Calu3 (cell line): ENCODE results near the gene EPHB4. TPM values are rescaled to one million over a fixed set of nuclear protein-coding genes. Genes with fewer than 3 reads are reported as not detected.

Source experiments
- BruUV-seq: library from RNA; stranded (reverse); fragments of 400-500 nt; replicated peaks from 2 replicates; lab custom pipeline; 2021; lab: Mats Ljungman, UMichigan
- CTCF ChIA-PET: fragments of 300-600 bp; sonication (Branson Sonifier 250); formaldehyde crosslinking; loops from one replicate; lab custom pipeline; 2022; ENCODE audit warnings: antibody characterized with exemption; lab: Charles Lee
- DNase-seq: peaks from one replicate; pipeline ENCODE4 v3.0.0; 2022
- H3K27ac Mint-ChIP-seq: one replicate; pipeline ENCODE4 v1.8.0; 2022; ENCODE audit warnings: mixed read lengths; ENCODE audit not compliant: unreplicated experiment
- H3K27me3 Mint-ChIP-seq: one replicate; pipeline ENCODE4 v1.8.0; 2022; ENCODE audit warnings: mixed read lengths; ENCODE audit not compliant: unreplicated experiment
- H3K36me3 Mint-ChIP-seq: one replicate; pipeline ENCODE4 v1.8.0; 2022; ENCODE audit warnings: mild to moderate bottlenecking, moderate library complexity, mixed read lengths; ENCODE audit not compliant: insufficient read depth, unreplicated experiment
- H3K4me1 Mint-ChIP-seq: one replicate; pipeline ENCODE4 v1.8.0; 2022; ENCODE audit warnings: mild to moderate bottlenecking, low read depth, mixed read lengths; ENCODE audit not compliant: unreplicated experiment
- H3K4me3 Mint-ChIP-seq: one replicate; pipeline ENCODE4 v1.8.0; 2022; ENCODE audit warnings: mild to moderate bottlenecking, low read depth, moderate library complexity, mixed read lengths; ENCODE audit not compliant: unreplicated experiment
- H3K9me3 Mint-ChIP-seq: one replicate; pipeline ENCODE4 v1.8.0; 2022; ENCODE audit warnings: low read depth, mixed read lengths; ENCODE audit not compliant: unreplicated experiment
- intact Hi-C: fragments of 100-400 bp; cut with micrococcal nuclease; formaldehyde crosslinking; loops from one replicate; pipeline ENCODE4 v1.10.0; 2022; ENCODE audit not compliant: unreplicated experiment
- total RNA-seq: library from RNA; stranded (reverse); gene quantifications from 2 replicates; pipeline ENCODE4 v1.2.3, GENCODE V29; 2022
- TF ChIP-seq, protein P1 (sequence below): fragments of 200-600 bp; IDR thresholded peaks from one replicate; pipeline ENCODE4 v1.8.0; 2022; ENCODE audit warnings: antibody characterized with exemption; ENCODE audit not compliant: unreplicated experiment

EPHB4 gene
- total RNA-seq, 1 experiment from 2014 or later, result 63.7 TPM

DNA sequence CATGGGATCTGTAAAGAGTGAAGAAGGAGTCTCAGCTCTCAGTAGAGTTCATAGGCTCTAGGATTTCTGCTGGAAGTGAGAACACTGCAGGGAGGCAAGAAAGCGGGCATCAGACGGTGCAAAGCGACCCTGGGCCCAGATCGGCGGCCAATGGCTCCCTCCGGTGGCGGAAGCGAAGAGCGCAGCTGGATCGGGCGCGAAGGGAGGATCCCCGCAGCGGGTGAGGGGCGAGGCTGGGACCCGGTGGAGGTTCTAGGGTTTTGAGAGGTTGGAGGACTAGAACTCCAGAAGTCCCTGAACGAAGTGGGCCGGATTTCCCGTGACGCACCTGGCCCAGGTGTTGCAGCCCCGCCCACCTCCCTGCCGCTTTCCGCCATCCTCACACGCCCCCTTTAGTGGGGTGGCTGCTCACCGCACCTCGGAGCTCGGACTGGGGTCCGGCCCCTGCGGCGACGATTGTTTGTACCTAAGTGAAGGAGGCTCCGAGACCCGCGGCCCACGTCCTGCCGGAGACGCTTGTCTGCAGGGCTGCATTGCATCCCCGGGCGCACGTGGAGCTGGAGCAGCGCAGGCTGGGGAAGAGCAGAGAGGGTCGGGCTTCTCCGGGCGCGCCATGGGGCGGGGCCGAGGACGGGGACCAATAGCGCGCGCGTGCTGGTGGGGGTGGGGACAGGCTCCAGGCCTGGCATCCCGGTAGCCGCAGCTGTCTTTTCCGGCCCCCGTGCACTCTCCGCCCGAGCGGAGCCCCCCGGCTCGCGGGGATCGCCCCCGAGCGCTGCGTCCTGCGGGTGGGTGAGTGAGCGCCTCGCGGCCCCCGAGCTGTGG lies 24.9 kb upstream of the EPHB4 start, which contains the start of gene SLC12A9:
Gene SLC12A9, plus strand, starts transcription at position 666 of the 825 bp plus-strand sequence. CDS start 1,485 bp downstream, outside the sequence.
- BruUV-seq, result TSS peak; percentile 70
- peak within 1 kb of the TSS; percentile 85 for H3K4me3 Mint-ChIP-seq
- DNase-seq, result peak; percentile 87
- CTCF ChIA-PET, result interaction anchor here (0.5 to 2.0 kb wide), 11 partner anchors 24 to 1541 kb away, joined by 3 to 25 read pairs (median 4); partner anchors contain the start of genes EPHB4, POP7 and TRIM56
- intact Hi-C loops, result loop anchor here (1.0 to 2.0 kb wide), 2 partner anchors 49 to 146 kb away; partner anchors contain the start of gene POP7
- no peaks in the 10 kb centered on the region for H3K9me3 Mint-ChIP-seq
- peak within 1 kb of the TSS; percentile 75 for H3K27ac Mint-ChIP-seq
- TF ChIP-seq, protein P1, sequence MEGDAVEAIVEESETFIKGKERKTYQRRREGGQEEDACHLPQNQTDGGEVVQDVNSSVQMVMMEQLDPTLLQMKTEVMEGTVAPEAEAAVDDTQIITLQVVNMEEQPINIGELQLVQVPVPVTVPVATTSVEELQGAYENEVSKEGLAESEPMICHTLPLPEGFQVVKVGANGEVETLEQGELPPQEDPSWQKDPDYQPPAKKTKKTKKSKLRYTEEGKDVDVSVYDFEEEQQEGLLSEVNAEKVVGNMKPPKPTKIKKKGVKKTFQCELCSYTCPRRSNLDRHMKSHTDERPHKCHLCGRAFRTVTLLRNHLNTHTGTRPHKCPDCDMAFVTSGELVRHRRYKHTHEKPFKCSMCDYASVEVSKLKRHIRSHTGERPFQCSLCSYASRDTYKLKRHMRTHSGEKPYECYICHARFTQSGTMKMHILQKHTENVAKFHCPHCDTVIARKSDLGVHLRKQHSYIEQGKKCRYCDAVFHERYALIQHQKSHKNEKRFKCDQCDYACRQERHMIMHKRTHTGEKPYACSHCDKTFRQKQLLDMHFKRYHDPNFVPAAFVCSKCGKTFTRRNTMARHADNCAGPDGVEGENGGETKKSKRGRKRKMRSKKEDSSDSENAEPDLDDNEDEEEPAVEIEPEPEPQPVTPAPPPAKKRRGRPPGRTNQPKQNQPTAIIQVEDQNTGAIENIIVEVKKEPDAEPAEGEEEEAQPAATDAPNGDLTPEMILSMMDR, result peak; percentile 59
- H3K36me3 Mint-ChIP-seq, result peaks cover 26% of the 10 kb centered on the region
- no peaks in the 10 kb centered on the region for H3K27me3 Mint-ChIP-seq
- H3K4me1 Mint-ChIP-seq, result peaks cover 5% of the 10 kb centered on the region

GRCh38 chr7:100847360-100847759 lies 20.0 kb upstream of the EPHB4 start:
- H3K9me3 Mint-ChIP-seq, result no peaks in the 10 kb centered on the region
- H3K27me3 Mint-ChIP-seq, result no peaks in the 10 kb centered on the region
- no peak overlapping the region for H3K27ac Mint-ChIP-seq
- no peak for DNase-seq
- H3K4me3 Mint-ChIP-seq, result no peak overlapping the region
- TF ChIP-seq, protein P1, result no peak
- peaks cover 8% of the 10 kb centered on the region for H3K4me1 Mint-ChIP-seq
- CTCF ChIA-PET, result no interaction called here
- BruUV-seq, result no TSS peak
- peaks cover 8% of the 10 kb centered on the region for H3K36me3 Mint-ChIP-seq
- intact Hi-C loops, result no loop called here

GRCh38 chr7:100840470-100841100 lies 13.3 kb upstream of the EPHB4 start:
- intact Hi-C loops, result no loop called here
- peaks cover 13% of the 10 kb centered on the region for H3K36me3 Mint-ChIP-seq
- no TSS peak for BruUV-seq
- no peak for DNase-seq
- peaks cover 5% of the 10 kb centered on the region for H3K4me1 Mint-ChIP-seq
- no peak overlapping the region for H3K27ac Mint-ChIP-seq
- H3K9me3 Mint-ChIP-seq, result no peaks in the 10 kb centered on the region
- TF ChIP-seq, protein P1, result no peak
- H3K4me3 Mint-ChIP-seq, result no peak overlapping the region
- no peaks in the 10 kb centered on the region for H3K27me3 Mint-ChIP-seq
- CTCF ChIA-PET, result no interaction called here

GRCh38 chr7:100839361-100839760 lies 12.0 kb upstream of the EPHB4 start:
- no peak for DNase-seq
- intact Hi-C loops, result no loop called here
- no peak overlapping the region for H3K4me3 Mint-ChIP-seq
- TF ChIP-seq, protein P1, result no peak
- BruUV-seq, result no TSS peak
- no peaks in the 10 kb centered on the region for H3K27me3 Mint-ChIP-seq
- H3K27ac Mint-ChIP-seq, result no peak overlapping the region
- CTCF ChIA-PET, result no interaction called here
- H3K4me1 Mint-ChIP-seq, result peaks cover 12% of the 10 kb centered on the region
- no peaks in the 10 kb centered on the region for H3K9me3 Mint-ChIP-seq
- H3K36me3 Mint-ChIP-seq, result peaks cover 19% of the 10 kb centered on the region
